Measurements from ENCODE around the gene GPATCH8. TPM values are rescaled to one million over a fixed set of nuclear protein-coding genes. Genes with fewer than 3 reads are reported as not detected.

GPATCH8 gene
- total RNA-seq, 1 experiment from 2014 or later, result 40.8 TPM

GRCh38 chr17:44362459-44362948 is 140.7 kb downstream of the GPATCH8 start:
- DNase-seq (ENCODE audit: unreplicated experiment), result no peak
- H3K9me3 Mint-ChIP-seq (ENCODE audit: unreplicated experiment), result no peaks in the 10 kb centered on the region
- intact Hi-C loops (cut with micrococcal nuclease), result no loop called here
- H3K36me3 Mint-ChIP-seq (ENCODE audit: insufficient read depth, unreplicated experiment), result peaks cover 6% of the 10 kb centered on the region
- BruUV-seq (replicated peaks), result no TSS peak
- H3K27me3 Mint-ChIP-seq (ENCODE audit: insufficient read depth, unreplicated experiment), result peaks cover 29% of the 10 kb centered on the region
- no peak overlapping the region for H3K27ac Mint-ChIP-seq (ENCODE audit: low read depth, unreplicated experiment)
- no peak overlapping the region for H3K4me3 Mint-ChIP-seq (ENCODE audit: unreplicated experiment)
- TF ChIP-seq CTCF (IDR thresholded peaks at IDR 0.05; ENCODE audit: unreplicated experiment), result no peak
- ChIA-PET CTCF (interaction anchor here (0.6 to 2.1 kb wide), 9 partner anchors 9 to 141 kb away, joined by 3 to 8 read pairs (median 4); no protein-coding TSS in a partner anchor), POLR2A (interaction anchor here (1.1 to 1.7 kb wide), 2 partner anchors 141 to 177 kb away, joined by 4 to 8 read pairs; partner anchors contain the start of gene TMUB2)
- no peaks in the 10 kb centered on the region for H3K4me1 Mint-ChIP-seq (ENCODE audit: insufficient read depth, unreplicated experiment)

GRCh38 chr17:44361292-44362260 is 141.6 kb downstream of the GPATCH8 start:
- DNase-seq (ENCODE audit: unreplicated experiment), result no peak
- Mint-ChIP-seq H3K9me3 (ENCODE audit: unreplicated experiment) (no peaks in the 10 kb centered on the region), H3K4me3 (ENCODE audit: unreplicated experiment) (no peak overlapping the region), H3K4me1 (ENCODE audit: insufficient read depth, unreplicated experiment) (no peaks in the 10 kb centered on the region), H3K27me3 (ENCODE audit: insufficient read depth, unreplicated experiment) (peaks cover 20% of the 10 kb centered on the region), H3K27ac (ENCODE audit: low read depth, unreplicated experiment) (no peak overlapping the region), H3K36me3 (ENCODE audit: insufficient read depth, unreplicated experiment) (peaks cover 6% of the 10 kb centered on the region)
- ChIA-PET CTCF (interaction anchor here (0.6 to 2.1 kb wide), 4 partner anchors 10 to 258 kb away, joined by 3 to 8 read pairs (median 4); no protein-coding TSS in a partner anchor), POLR2A (interaction anchor here (0.9 to 1.7 kb wide), 2 partner anchors 142 to 176 kb away, joined by 3 to 8 read pairs; partner anchors contain the start of genes GPATCH8 and TMUB2)
- TF ChIP-seq CTCF (IDR thresholded peaks at IDR 0.05; ENCODE audit: unreplicated experiment), result no peak
- no TSS peak for BruUV-seq (replicated peaks)
- intact Hi-C loops (cut with micrococcal nuclease), result no loop called here

- Mint-ChIP-seq H3K9me3 (ENCODE audit: unreplicated experiment) (no peaks in the 10 kb centered on the region), H3K36me3 (ENCODE audit: insufficient read depth, unreplicated experiment) (peaks cover 6% of the 10 kb centered on the region), H3K4me1 (ENCODE audit: insufficient read depth, unreplicated experiment) (no peaks in the 10 kb centered on the region), H3K4me3 (ENCODE audit: unreplicated experiment) (no peak overlapping the region), H3K27ac (ENCODE audit: low read depth, unreplicated experiment) (no peak overlapping the region), H3K27me3 (ENCODE audit: insufficient read depth, unreplicated experiment) (peaks cover 12% of the 10 kb centered on the region)
- no TSS peak for BruUV-seq (replicated peaks)
- CTCF ChIA-PET, result interaction anchor here (0.6 kb wide), 1 partner anchor 12 kb away, joined by 3 read pairs; no protein-coding TSS in a partner anchor
- no peak for TF ChIP-seq CTCF (IDR thresholded peaks at IDR 0.05; ENCODE audit: unreplicated experiment)
- DNase-seq (ENCODE audit: unreplicated experiment), result no peak
- POLR2A ChIA-PET, result interaction anchor here (0.9 kb wide), 1 partner anchor 143 kb away, joined by 3 read pairs; the partner anchor contains the start of gene GPATCH8
- intact Hi-C loops (cut with micrococcal nuclease), result no loop called here
Measured at GRCh38 chr17:44360826-44361225, 142.4 kb downstream of the GPATCH8 start.

GRCh38 chr17:44360144-44360533 is 143.1 kb downstream of the GPATCH8 start:
- peaks cover 5% of the 10 kb centered on the region for H3K36me3 Mint-ChIP-seq (ENCODE audit: insufficient read depth, unreplicated experiment)
- no peaks in the 10 kb centered on the region for H3K9me3 Mint-ChIP-seq (ENCODE audit: unreplicated experiment)
- intact Hi-C loops (cut with micrococcal nuclease), result no loop called here
- POLR2A ChIA-PET, result no interaction called here
- H3K4me3 Mint-ChIP-seq (ENCODE audit: unreplicated experiment), result no peak overlapping the region
- no peak overlapping the region for H3K27ac Mint-ChIP-seq (ENCODE audit: low read depth, unreplicated experiment)
- H3K4me1 Mint-ChIP-seq (ENCODE audit: insufficient read depth, unreplicated experiment), result no peaks in the 10 kb centered on the region
- CTCF ChIA-PET, result no interaction called here
- no peak for DNase-seq (ENCODE audit: unreplicated experiment)
- peaks cover 5% of the 10 kb centered on the region for H3K27me3 Mint-ChIP-seq (ENCODE audit: insufficient read depth, unreplicated experiment)
- TF ChIP-seq CTCF (IDR thresholded peaks at IDR 0.05; ENCODE audit: unreplicated experiment), result no peak
- BruUV-seq (replicated peaks), result no TSS peak
